NT2/D1 (cell line): ENCODE measurements around the gene PIMREG.

Experiments used
- DNase-seq: peaks from one replicate; pipeline ENCODE4 v3.0.0-alpha.2; 2011; ENCODE audit warnings: low read depth, low spot score
- H3K27me3 ChIP-seq: 2 replicates; pipeline ENCODE4 v1.6.0; 2011; ENCODE audit warnings: mild to moderate bottlenecking; ENCODE audit not compliant: insufficient read length, insufficient read depth
- H3K36me3 ChIP-seq: 2 replicates; pipeline ENCODE4 v1.6.1; 2011; ENCODE audit warnings: mild to moderate bottlenecking, low read length, mixed read lengths; ENCODE audit not compliant: insufficient read depth, insufficient read length
- H3K4me1 ChIP-seq: 2 replicates; pipeline ENCODE4 v1.5.1; 2011; ENCODE audit not compliant: insufficient read depth, insufficient read length
- H3K4me3 ChIP-seq: 2 replicates; pipeline ENCODE4 v1.5.1; 2011; ENCODE audit warnings: low read depth; ENCODE audit not compliant: insufficient read length
- H3K9ac ChIP-seq: 2 replicates; pipeline ENCODE4 v1.6.0; 2011; ENCODE audit warnings: low read depth; ENCODE audit not compliant: insufficient read length
- H3K9me3 ChIP-seq: 2 replicates; pipeline ENCODE4 v1.5.1; 2011; ENCODE audit warnings: mild to moderate bottlenecking, low read length; ENCODE audit not compliant: insufficient read depth
- SUZ12 ChIP-seq: IDR thresholded peaks from 2 replicates; pipeline ENCODE4 v1.6.1; 2011; ENCODE audit not compliant: insufficient read length, insufficient read depth; ENCODE audit errors: extremely low read depth
- YY1 ChIP-seq: IDR thresholded peaks from 2 replicates; pipeline ENCODE4 v1.6.1; 2011; ENCODE audit not compliant: insufficient read length, insufficient read depth
- ZNF274 ChIP-seq: IDR thresholded peaks from 2 replicates; pipeline ENCODE4 v1.6.1; 2011; ENCODE audit warnings: mild to moderate bottlenecking, low read depth, low read length

Gene PIMREG

DNA sequence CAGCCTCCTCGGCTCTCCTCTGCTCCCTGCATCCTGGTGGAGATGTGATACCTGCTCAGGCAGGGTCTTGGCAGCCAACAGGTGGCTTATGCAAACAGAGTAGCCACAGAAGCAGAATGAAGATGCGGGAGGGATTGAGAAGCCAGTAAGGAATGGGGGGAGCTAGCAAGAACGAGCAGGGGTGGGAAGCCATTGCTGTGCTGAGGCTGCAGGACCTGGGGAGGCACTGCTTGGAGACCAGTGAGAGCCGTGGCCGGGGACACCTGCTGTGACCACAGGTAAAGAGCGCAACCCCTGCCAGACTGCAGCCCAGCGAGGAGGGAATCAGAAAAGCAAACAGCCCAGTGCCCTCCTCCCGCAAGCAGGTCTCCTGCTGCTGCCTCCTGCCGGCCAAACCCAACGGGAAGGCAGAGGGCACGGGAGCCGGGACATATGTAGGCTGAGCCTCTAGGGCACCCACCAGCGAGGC, 24.0 kb upstream of the PIMREG start:
- no peak overlapping the region for H3K9ac ChIP-seq
- no peak for DNase-seq
- no peaks in the 10 kb centered on the region for H3K36me3 ChIP-seq
- H3K27me3 ChIP-seq = no peaks in the 10 kb centered on the region
- H3K4me1 ChIP-seq = peaks cover 4% of the 10 kb centered on the region
- no peak overlapping the region for H3K4me3 ChIP-seq
- H3K9me3 ChIP-seq = no peaks in the 10 kb centered on the region
- TF ChIP-seq YY1 (no peak), ZNF274 (no peak), SUZ12 (no peak)

GRCh38 chr17:6421700-6422604, 22.3 kb upstream of the PIMREG start:
- H3K9ac ChIP-seq = peak overlapping the region; percentile 50
- H3K9me3 ChIP-seq = no peaks in the 10 kb centered on the region
- TF ChIP-seq YY1 = no peak
- no peak for TF ChIP-seq SUZ12
- DNase-seq = peak; percentile 73
- H3K27me3 ChIP-seq = no peaks in the 10 kb centered on the region
- H3K4me3 ChIP-seq = no peak overlapping the region
- no peaks in the 10 kb centered on the region for H3K36me3 ChIP-seq
- H3K4me1 ChIP-seq = peaks cover 4% of the 10 kb centered on the region

GRCh38 chr17:6422654-6423241, 21.5 kb upstream of the PIMREG start:
- Histone ChIP-seq H3K27me3 (no peaks in the 10 kb centered on the region), H3K36me3 (no peaks in the 10 kb centered on the region), H3K9ac (peak overlapping the region; percentile 50), H3K9me3 (no peaks in the 10 kb centered on the region), H3K4me1 (peaks cover 4% of the 10 kb centered on the region), H3K4me3 (no peak overlapping the region)
- no peak for DNase-seq
- TF ChIP-seq SUZ12 = no peak
- no peak for TF ChIP-seq ZNF274
- TF ChIP-seq YY1 = no peak

DNA sequence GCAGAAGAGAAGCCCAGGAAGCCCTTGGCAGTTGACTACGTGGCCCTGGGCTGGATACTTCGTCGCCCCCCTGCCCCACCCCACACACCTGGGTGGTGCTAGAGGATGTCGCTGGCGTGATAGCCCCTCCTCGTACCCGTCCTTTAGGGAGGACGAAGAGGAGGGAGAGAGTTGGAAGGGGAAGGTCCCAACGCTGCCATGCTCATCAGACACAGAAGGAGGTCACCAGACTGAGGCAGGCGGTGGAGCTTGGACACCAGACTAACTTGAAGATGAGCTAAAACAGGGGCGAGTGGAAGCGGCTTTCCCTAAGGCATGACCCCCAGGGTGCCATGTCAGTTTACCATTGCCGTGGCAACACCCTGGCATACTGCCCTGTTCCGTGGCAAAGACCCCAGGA, 20.3 kb upstream of the PIMREG start:
- TF ChIP-seq YY1 (no peak), ZNF274 (no peak), SUZ12 (no peak)
- peaks cover 4% of the 10 kb centered on the region for H3K4me1 ChIP-seq
- DNase-seq = no peak
- no peaks in the 10 kb centered on the region for H3K36me3 ChIP-seq
- no peak overlapping the region for H3K9ac ChIP-seq
- H3K27me3 ChIP-seq = no peaks in the 10 kb centered on the region
- no peak overlapping the region for H3K4me3 ChIP-seq
- H3K9me3 ChIP-seq = no peaks in the 10 kb centered on the region

- Histone ChIP-seq H3K4me1 (peaks cover 7% of the 10 kb centered on the region), H3K9ac (no peak overlapping the region), H3K9me3 (peaks cover 2% of the 10 kb centered on the region), H3K36me3 (no peaks in the 10 kb centered on the region), H3K4me3 (no peak overlapping the region), H3K27me3 (no peaks in the 10 kb centered on the region)
- DNase-seq = no peak
- TF ChIP-seq YY1 (no peak), ZNF274 (no peak), SUZ12 (no peak)
These were observed 18.8 kb upstream of the PIMREG start for GRCh38 chr17:6425407-6425806.

GRCh38 chr17:6426356-6427101, 17.7 kb upstream of the PIMREG start:
- Histone ChIP-seq H3K9me3 (peaks cover 13% of the 10 kb centered on the region), H3K27me3 (no peaks in the 10 kb centered on the region), H3K9ac (no peak overlapping the region), H3K36me3 (no peaks in the 10 kb centered on the region), H3K4me3 (no peak overlapping the region), H3K4me1 (peaks cover 7% of the 10 kb centered on the region)
- no peak for TF ChIP-seq ZNF274
- no peak for TF ChIP-seq SUZ12
- no peak for TF ChIP-seq YY1
- no peak for DNase-seq

GRCh38 chr17:6427279-6427781, 16.9 kb upstream of the PIMREG start:
- no peak for DNase-seq
- Histone ChIP-seq H3K4me3 (no peak overlapping the region), H3K9me3 (peaks cover 17% of the 10 kb centered on the region), H3K36me3 (no peaks in the 10 kb centered on the region), H3K27me3 (no peaks in the 10 kb centered on the region), H3K9ac (no peak overlapping the region), H3K4me1 (peaks cover 5% of the 10 kb centered on the region)
- TF ChIP-seq ZNF274 (no peak), YY1 (no peak), SUZ12 (no peak)
